Fibroblast of lung (primary cell): ENCODE data around the gene RERE. TPM values are rescaled to one million over a fixed set of nuclear protein-coding genes. Genes with fewer than 3 reads are reported as not detected.

Experiments
- DNase-seq, 2 donors: peaks; one replicate each; pipeline versions ENCODE4 v3.0.0 to v3.0.0-alpha.2; 2010; ENCODE audit warnings: low read depth in 2 of 2
- H2AFZ ChIP-seq: 2 replicates; pipeline ENCODE4 v1.5.1; 2012; ENCODE audit warnings: low read length, control low read depth, inconsistent platforms
- H3K27ac ChIP-seq: 2 replicates; pipeline ENCODE4 v1.5.1; 2011; ENCODE audit warnings: low read length, control low read depth; ENCODE audit not compliant: insufficient read depth
- H3K27me3 ChIP-seq: 2 replicates; pipeline ENCODE4 v1.5.1; 2011; ENCODE audit warnings: mild to moderate bottlenecking, low read length; ENCODE audit not compliant: control insufficient read depth, insufficient read depth
- H3K36me3 ChIP-seq: 2 replicates; pipeline ENCODE4 v1.5.1; 2011; ENCODE audit warnings: low read length; ENCODE audit not compliant: control insufficient read depth, insufficient read depth
- H3K4me1 ChIP-seq: 2 replicates; pipeline ENCODE4 v1.5.1; 2011; ENCODE audit warnings: low read length; ENCODE audit not compliant: control insufficient read depth, insufficient read depth; ENCODE audit errors: extremely low read depth
- H3K4me2 ChIP-seq: 2 replicates; pipeline ENCODE4 v1.5.1; 2011; ENCODE audit warnings: low read length, control low read depth; ENCODE audit not compliant: insufficient read depth; ENCODE audit errors: extremely low read depth
- H3K4me3 ChIP-seq, 4 experiments: fragments of 200-600 bp in 1 of 4; sonication (generic) in 1 of 4; replicated peaks in 1 of 4; 2 replicates each; pipeline ENCODE4 v1.5.1; 2011 to 2016; ENCODE audit warnings: low read length in 4 of 4, low read depth in 3 of 4, mild to moderate bottlenecking in 3 of 4, control low read depth in 2 of 4, inconsistent platforms in 1 of 4, mixed read lengths in 1 of 4; ENCODE audit not compliant: insufficient read depth in 1 of 4; ENCODE audit errors: control extremely low read depth in 1 of 4
- H3K79me2 ChIP-seq: 2 replicates; pipeline ENCODE4 v1.5.1; 2012; ENCODE audit warnings: mild to moderate bottlenecking, low read length, inconsistent platforms; ENCODE audit not compliant: control insufficient read depth, insufficient read depth
- H3K9ac ChIP-seq: 2 replicates; pipeline ENCODE4 v1.5.1; 2011; ENCODE audit warnings: mild to moderate bottlenecking, low read length, control low read depth; ENCODE audit not compliant: insufficient read depth
- H3K9me3 ChIP-seq: 2 replicates; pipeline ENCODE4 v1.5.1; 2012; ENCODE audit warnings: low read depth, low read length; ENCODE audit not compliant: control insufficient read depth, insufficient read depth
- H4K20me1 ChIP-seq: 2 replicates; pipeline ENCODE4 v1.5.1; 2011; ENCODE audit warnings: low read length; ENCODE audit not compliant: control insufficient read depth, insufficient read depth; ENCODE audit errors: extremely low read depth
- CTCF ChIP-seq, 2 donors: IDR thresholded peaks in 1 of 2; conservative IDR thresholded peaks in 1 of 2; 1 replicate in 1 of 2; 2 replicates in 1 of 2; pipeline ENCODE4 v1.5.1; 2011 to 2012; ENCODE audit warnings: low read length in 2 of 2, control low read depth in 1 of 2, inconsistent platforms in 1 of 2, low read depth in 1 of 2, mild to moderate bottlenecking in 1 of 2
- EZH2 ChIP-seq: IDR thresholded peaks from 2 replicates; pipeline ENCODE4 v1.5.1; 2012; ENCODE audit warnings: low read length, control low read depth, mild to moderate bottlenecking; ENCODE audit errors: missing control alignments
- polyA plus RNA-seq, 2 donors: library from polyadenylated mRNA; depleted of rRNA in 1 of 2; stranded (reverse) in 1 of 2; unstranded in 1 of 2; fragments of >200 nt; gene quantifications; 2 replicates each; pipeline ENCODE4 v1.2.1, GENCODE V29; 2011 to 2012; ENCODE audit warnings: missing spikeins in 1 of 2
- total RNA-seq: library from RNA; depleted of rRNA; stranded (reverse); fragments of >200 nt; gene quantifications from 2 replicates; pipeline ENCODE4 v1.2.1, GENCODE V29; 2014

RERE gene
- total and polyA plus RNA-seq, 2 donors (not counting 1 experiment from before 2014, with no cell fraction given), result 3.7 to 51.0 TPM

- no peaks in the 10 kb centered on the region for H4K20me1 ChIP-seq
- no peak overlapping the region for H2AFZ ChIP-seq
- no peaks in the 10 kb centered on the region for H3K27me3 ChIP-seq
- no peak overlapping the region for H3K9ac ChIP-seq
- no peak for DNase-seq
- TF ChIP-seq EZH2, result no peak
- TF ChIP-seq CTCF (conservative IDR thresholded peaks at IDR 0.05 in 1 of 2, IDR thresholded peaks at IDR 0.05 in 1 of 2; ENCODE audit: low read depth in 1 of 2, low read length in 2 of 2), result no peak
- H3K4me2 ChIP-seq, result no peak overlapping the region
- H3K27ac ChIP-seq, result no peak overlapping the region
- no peaks in the 10 kb centered on the region for H3K9me3 ChIP-seq
- H3K4me3 ChIP-seq, result no peak overlapping the region
- H3K79me2 ChIP-seq, result peaks cover 22% of the 10 kb centered on the region
- H3K4me1 ChIP-seq, result peaks cover 28% of the 10 kb centered on the region
- no peaks in the 10 kb centered on the region for H3K36me3 ChIP-seq
These were observed 147.7 kb downstream of the RERE start for GRCh38 chr1:8669606-8670335.

- Histone ChIP-seq H3K4me2 (peak overlapping the region; percentile 54), H3K4me1 (peaks cover 37% of the 10 kb centered on the region), H3K9ac (no peak overlapping the region), H4K20me1 (no peaks in the 10 kb centered on the region), H3K36me3 (no peaks in the 10 kb centered on the region), H3K79me2 (peaks cover 25% of the 10 kb centered on the region), H3K27me3 (no peaks in the 10 kb centered on the region), H3K9me3 (no peaks in the 10 kb centered on the region), H2AFZ (no peak overlapping the region), H3K4me3 (no peak overlapping the region), H3K27ac (no peak overlapping the region)
- TF ChIP-seq EZH2 (no peak), CTCF (conservative IDR thresholded peaks at IDR 0.05 in 1 of 2, IDR thresholded peaks at IDR 0.05 in 1 of 2; ENCODE audit: low read depth in 1 of 2, low read length in 2 of 2) (no peak)
- peak; percentile 56 to 65 for DNase-seq
These were observed 149.4 kb downstream of the RERE start for GRCh38 chr1:8667869-8668594.

- Histone ChIP-seq H3K9me3 (no peaks in the 10 kb centered on the region), H3K27ac (no peak overlapping the region), H3K4me2 (peak overlapping the region; percentile 79), H3K36me3 (no peaks in the 10 kb centered on the region), H3K27me3 (no peaks in the 10 kb centered on the region), H2AFZ (no peak overlapping the region), H3K9ac (no peak overlapping the region), H3K4me1 (peaks cover 49% of the 10 kb centered on the region), H4K20me1 (no peaks in the 10 kb centered on the region), H3K79me2 (peaks cover 28% of the 10 kb centered on the region), H3K4me3 (no peak overlapping the region)
- peak; percentile 25 to 66 for DNase-seq
- TF ChIP-seq CTCF (conservative IDR thresholded peaks at IDR 0.05 in 1 of 2, IDR thresholded peaks at IDR 0.05 in 1 of 2; ENCODE audit: low read depth in 1 of 2, low read length in 2 of 2) (no peak), EZH2 (no peak)
These were observed 150.9 kb downstream of the RERE start for GRCh38 chr1:8666389-8667167.
